Mesendoderm (in vitro differentiated cells): ENCODE results near the gene PLXNB3.

ENCODE experiments used
- DNase-seq: peaks from one replicate; pipeline ENCODE4 v3.0.0; 2013
- H2AK5ac ChIP-seq: 2 replicates; pipeline ENCODE4 v1.6.1; 2013; ENCODE audit warnings: low read length, inconsistent platforms
- H2BK120ac ChIP-seq: 2 replicates; pipeline ENCODE4 v1.6.1; 2013; ENCODE audit warnings: low read depth, mild to moderate bottlenecking, low read length, moderate library complexity, mixed read lengths
- H2BK15ac ChIP-seq: replicated peaks from 2 replicates; pipeline ENCODE4 v1.6.1; 2013; ENCODE audit warnings: low read depth, mild to moderate bottlenecking, moderate library complexity
- H2BK5ac ChIP-seq: 2 replicates; pipeline ENCODE4 v1.6.1; 2013; ENCODE audit warnings: low read length, inconsistent platforms
- H3K18ac ChIP-seq: 2 replicates; pipeline ENCODE4 v1.6.1; 2013; ENCODE audit warnings: mild to moderate bottlenecking, low read length, mixed read lengths
- H3K23ac ChIP-seq: one replicate; pipeline ENCODE4 v1.6.1; 2013; ENCODE audit warnings: low read length
- H3K27ac ChIP-seq: 2 replicates; pipeline ENCODE4 v1.5.1; 2013; ENCODE audit warnings: low read depth, mild to moderate bottlenecking, inconsistent platforms, low read length, moderate library complexity
- H3K27me3 ChIP-seq: 2 replicates; pipeline ENCODE4 v1.6.1; 2013; ENCODE audit warnings: low read length, control low read depth, mild to moderate bottlenecking, inconsistent platforms; ENCODE audit not compliant: insufficient read depth, poor library complexity
- H3K36me3 ChIP-seq: 2 replicates; pipeline ENCODE4 v1.6.1; 2013; ENCODE audit warnings: low read length, inconsistent platforms; ENCODE audit not compliant: control insufficient read depth, insufficient read depth
- H3K4ac ChIP-seq: one replicate; pipeline ENCODE4 v1.6.1; 2013; ENCODE audit warnings: low read depth, mild to moderate bottlenecking, low read length, moderate library complexity
- H3K4me1 ChIP-seq: 2 replicates; pipeline ENCODE4 v1.6.1; 2013; ENCODE audit warnings: low read depth, low read length, inconsistent platforms; ENCODE audit not compliant: control insufficient read depth
- H3K4me2 ChIP-seq: 2 replicates; pipeline ENCODE4 v1.6.1; 2013; ENCODE audit warnings: low read length
- H3K4me3 ChIP-seq: 2 replicates; pipeline ENCODE4 v1.5.1; 2013; ENCODE audit warnings: mild to moderate bottlenecking, low read length
- H3K56ac ChIP-seq: one replicate; pipeline ENCODE4 v1.6.1; 2013; ENCODE audit warnings: low read length
- H3K79me1 ChIP-seq: 2 replicates; pipeline ENCODE4 v1.6.1; 2013; ENCODE audit warnings: low read length, inconsistent platforms
- H3K79me2 ChIP-seq: 2 replicates; pipeline ENCODE4 v1.6.1; 2013; ENCODE audit warnings: mild to moderate bottlenecking, low read length; ENCODE audit not compliant: control insufficient read depth, insufficient read depth
- H3K9ac ChIP-seq: 2 replicates; pipeline ENCODE4 v1.6.1; 2013; ENCODE audit warnings: low read length, inconsistent platforms
- H4K5ac ChIP-seq: one replicate; pipeline ENCODE4 v1.6.1; 2013; ENCODE audit warnings: low read length
- H4K8ac ChIP-seq: one replicate; pipeline ENCODE4 v1.6.1; 2013; ENCODE audit warnings: low read depth, mild to moderate bottlenecking, control low read depth, low read length, moderate library complexity
- WGBS: extraction: QIAGEN DNeasy Blood & Tissue Kit; methylation state at CpG from one replicate; pipeline ENCODE4 v1.1.7; 2013; ENCODE audit warnings: low lambda C conversion rate, missing lambda C conversion rate; ENCODE audit not compliant: insufficient coverage; ENCODE audit errors: extremely low coverage; 5-methylcytosine and 5-hydroxymethylcytosine counted together

PLXNB3 gene

GRCh38 chrX:153722704-153723350, 41.2 kb upstream of the PLXNB3 start:
- Histone ChIP-seq H3K9ac (peak overlapping the region; percentile 87), H2BK5ac (no peak overlapping the region), H3K18ac (no peak overlapping the region), H3K4me2 (peak overlapping the region; percentile 55), H3K79me1 (no peaks in the 10 kb centered on the region), H3K4ac (no peak overlapping the region), H3K79me2 (peaks cover 25% of the 10 kb centered on the region), H3K36me3 (peaks cover 2% of the 10 kb centered on the region), H4K8ac (no peak overlapping the region), H3K4me1 (peaks cover 3% of the 10 kb centered on the region), H2BK120ac (no peak overlapping the region), H3K27ac (peak overlapping the region; percentile 92), H4K5ac (no peak overlapping the region), H3K27me3 (no peaks in the 10 kb centered on the region), H2BK15ac (no peak overlapping the region), H2AK5ac (no peak overlapping the region), H3K56ac (peak overlapping the region; percentile 89), H3K23ac (no peak overlapping the region), H3K4me3 (peak overlapping the region; percentile 72)
- WGBS, result no CpG with 5 or more reads among the region's 12 CpGs
- no peak for DNase-seq

- Histone ChIP-seq H3K18ac (peak overlapping the region; percentile 88), H3K56ac (peak overlapping the region; percentile 89), H3K79me1 (no peaks in the 10 kb centered on the region), H3K27me3 (no peaks in the 10 kb centered on the region), H2AK5ac (no peak overlapping the region), H2BK15ac (no peak overlapping the region), H3K23ac (no peak overlapping the region), H3K4me2 (peak overlapping the region; percentile 55), H3K4ac (peak overlapping the region; percentile 92), H3K36me3 (peaks cover 2% of the 10 kb centered on the region), H4K5ac (no peak overlapping the region), H3K79me2 (peaks cover 30% of the 10 kb centered on the region), H3K9ac (peak overlapping the region; percentile 87), H4K8ac (no peak overlapping the region), H3K27ac (peak overlapping the region; percentile 92), H3K4me3 (peak overlapping the region; percentile 72), H2BK5ac (no peak overlapping the region), H3K4me1 (peaks cover 3% of the 10 kb centered on the region), H2BK120ac (no peak overlapping the region)
- DNase-seq, result peak; percentile 67
- no CpG with 5 or more reads among the region's 78 CpGs for WGBS
These were observed 40.4 kb upstream of the PLXNB3 start for GRCh38 chrX:153723351-153724251.

DNA sequence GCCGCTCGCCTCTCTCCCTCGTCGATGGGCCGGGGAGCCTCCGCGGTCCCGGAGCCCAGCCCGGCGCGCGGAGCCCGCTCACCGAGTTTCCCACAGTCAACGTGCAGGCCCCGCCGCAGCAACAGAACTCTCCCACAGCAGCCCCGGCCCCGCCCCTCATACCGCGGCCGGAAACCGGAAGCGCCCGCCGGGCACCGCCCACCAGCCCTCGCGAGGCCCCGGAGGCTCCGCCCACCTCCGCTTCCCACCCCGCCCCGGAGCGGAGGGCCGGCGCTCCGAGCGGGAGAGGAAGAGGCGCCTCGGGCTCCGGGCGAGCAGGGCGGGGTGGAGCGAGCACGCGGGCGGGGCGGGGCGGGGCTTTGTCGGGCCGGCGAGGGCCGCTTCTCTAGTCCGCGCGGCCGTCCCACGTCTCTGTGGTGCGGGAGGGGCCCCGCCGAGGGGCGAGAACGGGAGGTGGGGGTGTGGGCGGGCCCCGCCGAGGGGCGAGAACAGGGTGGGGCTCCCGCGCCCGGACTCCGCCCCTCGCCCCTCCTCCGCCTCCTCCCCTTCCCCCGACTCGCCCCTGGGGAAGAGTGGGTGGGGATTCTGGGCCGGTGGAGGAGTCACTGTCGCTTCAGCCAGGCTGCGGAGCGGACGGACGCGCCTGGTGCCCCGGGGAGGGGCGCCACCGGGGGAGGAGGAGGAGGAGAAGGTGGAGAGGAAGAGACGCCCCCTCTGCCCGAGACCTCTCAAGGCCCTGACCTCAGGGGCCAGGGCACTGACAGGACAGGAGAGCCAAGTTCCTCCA, 39.6 kb upstream of the PLXNB3 start, which contains the start of the genes ABCD1 and BCAP31:
Gene ABCD1, plus strand, starts transcription at position 605 of the 787 bp plus-strand sequence. CDS start 411 bp downstream, outside the sequence.
Gene BCAP31, minus strand, starts transcription at position 136 of the 787 bp plus-strand sequence. CDS start 1,143 bp downstream, outside the sequence.
- no CpG with 5 or more reads among the region's 88 CpGs for WGBS
- peak within 1 kb of the TSS; percentile 88 for H3K18ac ChIP-seq

DNA sequence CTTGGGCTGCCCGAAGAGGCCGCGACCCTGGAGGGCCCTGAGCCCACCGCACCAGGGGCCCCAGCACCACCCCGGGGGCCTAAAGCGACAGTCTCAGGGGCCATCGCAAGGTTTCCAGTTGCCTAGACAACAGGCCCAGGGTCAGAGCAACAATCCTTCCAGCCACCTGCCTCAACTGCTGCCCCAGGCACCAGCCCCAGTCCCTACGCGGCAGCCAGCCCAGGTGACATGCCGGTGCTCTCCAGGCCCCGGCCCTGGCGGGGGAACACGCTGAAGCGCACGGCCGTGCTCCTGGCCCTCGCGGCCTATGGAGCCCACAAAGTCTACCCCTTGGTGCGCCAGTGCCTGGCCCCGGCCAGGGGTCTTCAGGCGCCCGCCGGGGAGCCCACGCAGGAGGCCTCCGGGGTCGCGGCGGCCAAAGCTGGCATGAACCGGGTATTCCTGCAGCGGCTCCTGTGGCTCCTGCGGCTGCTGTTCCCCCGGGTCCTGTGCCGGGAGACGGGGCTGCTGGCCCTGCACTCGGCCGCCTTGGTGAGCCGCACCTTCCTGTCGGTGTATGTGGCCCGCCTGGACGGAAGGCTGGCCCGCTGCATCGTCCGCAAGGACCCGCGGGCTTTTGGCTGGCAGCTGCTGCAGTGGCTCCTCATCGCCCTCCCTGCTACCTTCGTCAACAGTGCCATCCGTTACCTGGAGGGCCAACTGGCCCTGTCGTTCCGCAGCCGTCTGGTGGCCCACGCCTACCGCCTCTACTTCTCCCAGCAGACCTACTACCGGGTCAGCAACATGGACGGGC, 38.8 kb upstream of the PLXNB3 start:
- Histone ChIP-seq H4K5ac (no peak overlapping the region), H3K4ac (peak overlapping the region; percentile 98), H3K27me3 (no peaks in the 10 kb centered on the region), H3K18ac (peak overlapping the region; percentile 81), H2BK15ac (no peak overlapping the region), H3K36me3 (no peaks in the 10 kb centered on the region), H3K27ac (peak overlapping the region; percentile 98), H3K79me1 (no peaks in the 10 kb centered on the region), H3K9ac (peak overlapping the region; percentile 72), H2BK5ac (peak overlapping the region; percentile 96), H3K79me2 (peaks cover 30% of the 10 kb centered on the region), H3K4me3 (no peak overlapping the region), H3K4me2 (peak overlapping the region; percentile 31), H3K4me1 (peaks cover 3% of the 10 kb centered on the region), H3K23ac (no peak overlapping the region), H2BK120ac (no peak overlapping the region), H4K8ac (no peak overlapping the region), H2AK5ac (no peak overlapping the region), H3K56ac (peak overlapping the region; percentile 88)
- peak; percentile 51 for DNase-seq
- WGBS, result no CpG with 5 or more reads among the region's 55 CpGs

More for the DNA sequence above, 39.6 kb upstream of the PLXNB3 start, which contains the start of the genes ABCD1 and BCAP31:
- peak within 1 kb of the TSS; percentile 96 for H2BK5ac ChIP-seq
- peaks cover 3% of the 10 kb centered on the region for H3K4me1 ChIP-seq
- peak within 1 kb of the TSS; percentile 87 for H3K9ac ChIP-seq
- no peak within 1 kb of the TSS for H4K8ac ChIP-seq
- no peak within 1 kb of the TSS for H2BK15ac ChIP-seq
- peak within 1 kb of the TSS; percentile 55 for H3K4me2 ChIP-seq
- H3K4ac ChIP-seq, result peak within 1 kb of the TSS; percentile 98
- no peaks in the 10 kb centered on the region for H3K79me1 ChIP-seq
- H2BK120ac ChIP-seq, result no peak within 1 kb of the TSS
- no peak within 1 kb of the TSS for H3K23ac ChIP-seq
- H3K56ac ChIP-seq, result peak within 1 kb of the TSS; percentile 89
- H3K79me2 ChIP-seq, result peaks cover 30% of the 10 kb centered on the region
- H4K5ac ChIP-seq, result no peak within 1 kb of the TSS
- no peak within 1 kb of the TSS for H2AK5ac ChIP-seq
- no peaks in the 10 kb centered on the region for H3K27me3 ChIP-seq
- H3K36me3 ChIP-seq, result no peaks in the 10 kb centered on the region
- peak within 1 kb of the TSS; percentile 72 for H3K4me3 ChIP-seq
- peak; percentile 92 for DNase-seq
- peak within 1 kb of the TSS; percentile 98 for H3K27ac ChIP-seq

GRCh38 chrX:153725832-153726285, 38.2 kb upstream of the PLXNB3 start:
- no CpG with 5 or more reads among the region's 35 CpGs for WGBS
- Histone ChIP-seq H4K5ac (no peak overlapping the region), H3K27ac (peak overlapping the region; percentile 98)

More at GRCh38 chrX:153725832-153726285, 38.2 kb upstream of the PLXNB3 start:
- no peak overlapping the region for H3K23ac ChIP-seq
- H3K4me3 ChIP-seq, result no peak overlapping the region
- H4K8ac ChIP-seq, result no peak overlapping the region
- peak overlapping the region; percentile 69 for H3K18ac ChIP-seq
- no peak overlapping the region for H2AK5ac ChIP-seq
- H3K4me2 ChIP-seq, result no peak overlapping the region
- H3K36me3 ChIP-seq, result no peaks in the 10 kb centered on the region
- H3K79me2 ChIP-seq, result peaks cover 30% of the 10 kb centered on the region
- H3K9ac ChIP-seq, result peak overlapping the region; percentile 72
- H2BK15ac ChIP-seq, result no peak overlapping the region
- H3K79me1 ChIP-seq, result no peaks in the 10 kb centered on the region
- H2BK5ac ChIP-seq, result peak overlapping the region; percentile 96
- peak overlapping the region; percentile 88 for H3K56ac ChIP-seq
- peak overlapping the region; percentile 86 for H2BK120ac ChIP-seq
- no peak for DNase-seq
- peak overlapping the region; percentile 83 for H3K4ac ChIP-seq
- peaks cover 3% of the 10 kb centered on the region for H3K4me1 ChIP-seq
- no peaks in the 10 kb centered on the region for H3K27me3 ChIP-seq
